ENCODE data around the gene QARS1.

The QARS1 gene

DNA sequence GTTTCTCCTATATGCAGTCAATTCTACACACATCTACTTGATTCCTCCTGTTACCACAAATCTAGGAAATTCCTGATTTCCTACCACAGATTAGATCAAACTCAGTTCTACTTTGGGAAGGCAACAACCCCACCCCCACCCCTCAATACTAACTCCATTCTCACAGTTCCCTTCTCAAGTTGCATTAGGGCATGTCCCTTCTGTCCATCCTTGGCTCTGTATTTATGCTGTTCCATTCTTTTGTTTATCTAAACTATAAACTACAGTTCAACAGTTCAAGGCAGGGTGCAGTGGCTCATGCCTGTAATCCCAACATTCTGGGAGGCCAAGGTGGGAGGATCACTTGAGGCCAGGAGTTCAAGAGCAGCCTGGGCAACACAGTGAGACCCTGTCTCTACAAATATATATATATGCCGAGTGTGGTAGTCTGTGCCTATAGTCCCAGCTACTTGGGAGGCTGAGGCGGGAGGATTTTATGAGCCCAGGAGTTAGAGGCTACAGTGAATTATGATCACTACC, 50.2 kb downstream of the QARS1 start:
- DNase-seq (ENCODE audit: low read depth in 2 of 2, low spot score in 1 of 2) = no peak

DNA sequence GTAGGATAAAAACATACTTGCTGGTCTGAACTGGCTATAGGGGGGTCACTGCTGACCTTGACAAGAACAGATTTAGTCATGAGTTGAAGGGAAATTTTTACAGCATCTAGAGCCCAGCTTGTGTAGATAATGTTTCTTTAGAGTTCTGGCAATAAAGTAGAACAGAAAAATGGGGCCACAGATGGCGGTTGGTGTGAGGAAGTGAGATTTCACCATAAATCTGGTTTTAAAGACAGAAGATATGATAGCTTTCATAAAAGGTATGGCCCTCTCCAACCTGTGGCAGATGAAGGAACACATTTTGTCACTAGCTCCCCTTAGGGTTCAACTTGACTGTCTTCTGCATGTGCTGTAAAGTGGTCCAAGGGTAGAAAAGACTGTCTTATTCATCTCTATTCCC, 51.0 kb downstream of the QARS1 start:
- DNase-seq (ENCODE audit: low read depth in 2 of 2, low spot score in 1 of 2) = no peak
